GM21723 (cell line): ENCODE data around the gene NT5M.

Experiments
- ATAC-seq: cut with Tn5 transposase; IDR thresholded peaks from one replicate; pipeline ENCODE4 v1.9.1; 2021; ENCODE audit warnings: mild to moderate bottlenecking, moderate library complexity; ENCODE audit not compliant: unreplicated experiment

NT5M gene

DNA sequence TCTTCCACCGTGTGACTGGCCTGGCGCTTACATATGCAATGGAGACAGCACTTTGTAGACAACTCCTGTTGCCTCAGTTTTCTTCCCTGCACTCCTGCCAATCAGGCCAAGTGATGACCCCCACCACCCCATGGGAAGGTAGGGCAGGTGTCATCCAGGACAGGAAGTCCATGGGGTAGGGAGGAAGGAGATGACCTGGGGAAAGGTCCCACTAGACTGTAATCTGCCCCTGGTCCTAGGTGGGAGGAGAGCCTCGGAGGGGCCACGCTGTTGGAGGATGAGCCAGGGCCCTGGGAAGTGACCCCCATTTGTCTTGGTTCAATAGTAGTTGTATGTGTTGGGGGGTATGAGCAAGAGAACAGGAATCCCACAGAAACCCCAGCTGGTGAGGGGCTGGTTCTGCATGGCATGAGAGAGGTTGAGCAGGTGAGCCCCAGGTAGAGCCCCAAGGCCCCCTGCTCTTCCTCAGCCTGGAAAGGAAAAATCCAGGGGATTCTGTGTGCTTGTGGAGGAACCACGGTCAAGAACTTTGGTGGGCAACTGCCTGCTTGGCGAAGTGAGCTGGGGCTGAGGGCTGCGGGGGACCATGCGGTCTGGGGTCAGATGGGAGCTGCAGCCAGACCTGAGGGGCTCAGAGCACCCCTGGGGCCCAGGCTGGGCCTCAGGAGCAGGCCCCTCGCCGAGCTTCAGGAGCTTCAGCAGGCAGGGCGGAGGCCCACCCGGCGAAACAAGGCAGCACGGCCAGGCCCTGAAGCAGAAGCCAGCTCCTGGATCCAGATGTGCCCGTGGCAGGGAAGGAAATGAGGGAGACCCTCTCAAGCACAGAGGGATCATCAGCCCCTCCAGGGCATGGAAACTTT lies 50.7 kb downstream of the NT5M start:
- ATAC-seq, result no peak

DNA sequence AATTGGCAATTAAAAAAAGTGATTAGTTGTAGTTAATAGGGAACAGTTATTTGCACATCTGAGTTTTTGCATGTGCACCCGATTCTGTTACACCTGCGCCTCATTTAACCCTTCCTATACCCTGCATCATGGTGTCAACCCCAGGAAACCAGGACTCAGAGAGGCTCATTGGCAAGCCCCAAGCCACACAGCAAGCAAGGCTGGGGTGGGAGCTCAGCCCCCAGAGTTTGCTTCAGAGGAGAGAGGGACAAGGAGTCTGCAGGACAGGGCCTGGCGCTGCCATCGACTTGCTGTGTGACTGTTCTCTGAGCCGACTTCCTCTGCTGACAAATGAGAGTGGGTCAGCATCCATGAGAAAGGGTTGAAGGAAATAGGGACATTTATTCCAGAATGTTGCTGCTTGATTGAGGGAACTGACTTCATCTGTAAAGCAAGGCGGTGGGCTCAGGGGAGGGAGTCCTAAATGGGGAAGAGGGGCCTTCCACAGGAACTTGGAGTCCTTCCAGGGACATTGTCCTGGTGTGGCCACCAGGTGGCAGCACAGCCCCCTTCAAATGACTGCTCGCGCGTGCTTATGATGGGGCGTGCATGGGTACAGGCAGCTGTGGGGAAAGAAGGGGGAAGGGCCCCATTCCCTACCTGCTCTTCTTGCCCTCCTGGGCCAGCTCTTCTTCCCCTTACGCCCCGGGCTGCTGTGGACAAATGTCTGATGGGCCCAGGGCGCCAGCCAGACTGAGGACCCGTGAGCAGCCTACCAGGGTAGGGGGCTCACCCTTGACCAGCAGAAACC lies 51.6 kb downstream of the NT5M start:
- ATAC-seq, result no peak

DNA sequence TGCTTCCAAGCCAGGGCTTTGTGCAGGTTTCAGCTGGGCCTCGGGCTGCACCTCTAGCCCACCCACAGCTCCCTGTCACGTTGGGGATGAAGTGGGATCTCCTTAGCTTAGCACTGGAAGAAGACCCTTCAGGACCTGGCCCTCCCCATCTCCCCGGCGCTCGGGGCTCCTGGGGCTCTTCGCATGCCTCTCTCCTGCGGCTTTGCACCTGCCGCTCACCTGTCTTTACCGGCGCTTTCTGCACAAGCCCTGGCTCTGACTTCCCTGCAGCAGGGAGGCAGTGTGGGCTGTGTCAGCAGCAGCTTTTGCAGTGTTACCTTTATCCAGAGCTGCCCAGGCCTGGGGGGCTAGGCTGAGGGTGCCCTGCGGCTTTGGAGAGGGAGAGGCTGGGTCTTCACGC lies 52.3 kb downstream of the NT5M start:
- ATAC-seq, result no peak

DNA sequence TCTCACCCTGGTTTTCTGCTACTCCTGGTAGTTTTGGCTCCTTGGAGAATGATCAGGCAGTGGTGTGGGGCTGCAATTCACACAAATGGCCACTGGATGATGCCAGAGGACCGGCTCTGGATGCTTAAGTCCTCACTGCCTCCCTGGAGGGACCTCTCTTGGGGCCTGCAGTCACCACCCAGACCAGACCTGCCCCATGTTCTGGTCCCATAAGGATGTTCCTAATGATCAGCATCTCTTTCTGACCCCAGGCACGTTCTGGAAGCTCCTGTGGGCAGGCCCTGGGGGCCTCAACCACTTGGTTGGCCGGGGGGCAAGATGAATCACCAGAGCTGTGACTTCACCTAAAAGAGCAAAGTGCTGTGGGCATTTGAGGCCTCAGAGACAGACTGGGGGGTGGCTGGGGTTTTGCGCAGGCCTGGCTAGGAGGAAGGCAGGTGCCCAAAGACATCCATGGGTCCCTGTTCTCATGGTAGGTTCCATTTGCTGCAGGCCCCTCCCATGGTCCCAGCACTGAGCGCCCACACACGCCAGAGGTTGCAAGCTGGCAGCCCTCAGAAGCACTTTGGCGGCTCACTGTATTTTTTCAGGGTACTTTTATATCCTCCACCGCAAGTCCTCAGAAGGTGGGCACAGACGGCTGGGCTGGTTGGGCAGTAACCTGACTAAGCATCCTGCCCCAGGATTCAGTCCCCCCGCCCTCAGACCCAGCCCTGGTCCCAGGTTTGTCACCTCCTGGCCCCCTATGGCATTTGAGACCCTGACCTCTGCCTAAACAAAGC lies 53.2 kb downstream of the NT5M start:
- no peak for ATAC-seq

DNA sequence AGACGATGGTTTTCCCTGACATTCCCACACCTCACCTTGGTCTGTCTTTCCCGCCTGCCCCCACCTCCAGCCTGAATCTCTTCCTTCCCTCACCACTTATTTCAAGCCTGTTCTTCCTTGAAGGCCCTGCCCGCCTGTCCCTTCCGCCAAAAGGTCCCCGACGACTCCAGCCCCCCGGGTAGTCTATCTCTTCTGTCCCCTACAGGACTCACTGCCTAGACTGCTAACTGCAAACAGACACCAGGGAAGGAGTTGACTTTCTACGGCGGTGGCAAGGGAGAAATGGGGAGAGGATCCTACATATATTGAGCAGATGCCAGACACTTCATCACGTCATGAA lies 53.7 kb downstream of the NT5M start:
- no peak for ATAC-seq

DNA sequence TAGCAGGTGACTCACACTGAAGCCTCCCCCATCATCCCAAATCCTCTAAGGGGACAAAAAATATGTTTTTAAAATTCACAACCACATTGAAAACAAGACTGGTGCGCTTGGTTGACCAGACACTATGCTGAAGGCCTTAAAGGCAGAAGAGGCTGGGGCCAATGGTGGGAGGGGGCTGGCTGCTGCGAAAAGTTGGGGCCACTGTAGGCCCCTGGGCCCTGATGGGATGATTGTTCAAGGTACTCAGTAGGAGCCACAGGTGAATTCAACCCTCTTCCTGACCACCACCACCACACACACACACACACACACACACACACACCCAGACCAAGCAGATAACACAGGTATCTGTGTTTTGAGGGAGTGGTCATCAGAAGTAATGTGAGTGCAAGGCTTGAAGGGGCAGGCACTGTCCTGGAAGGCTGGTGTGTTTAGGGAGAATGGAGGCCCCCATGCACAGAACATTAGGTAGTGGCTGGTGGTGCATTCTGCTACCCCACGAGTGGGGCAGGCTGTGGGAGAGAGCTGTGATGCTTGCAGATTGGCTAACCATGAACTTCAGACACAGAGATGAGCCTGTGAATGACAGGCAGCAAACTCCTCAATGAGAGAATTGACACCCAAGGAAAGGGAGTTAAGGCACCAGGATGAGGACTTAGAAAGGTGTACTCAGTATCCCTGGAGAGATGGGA lies 55.0 kb downstream of the NT5M start:
- ATAC-seq, result no peak

DNA sequence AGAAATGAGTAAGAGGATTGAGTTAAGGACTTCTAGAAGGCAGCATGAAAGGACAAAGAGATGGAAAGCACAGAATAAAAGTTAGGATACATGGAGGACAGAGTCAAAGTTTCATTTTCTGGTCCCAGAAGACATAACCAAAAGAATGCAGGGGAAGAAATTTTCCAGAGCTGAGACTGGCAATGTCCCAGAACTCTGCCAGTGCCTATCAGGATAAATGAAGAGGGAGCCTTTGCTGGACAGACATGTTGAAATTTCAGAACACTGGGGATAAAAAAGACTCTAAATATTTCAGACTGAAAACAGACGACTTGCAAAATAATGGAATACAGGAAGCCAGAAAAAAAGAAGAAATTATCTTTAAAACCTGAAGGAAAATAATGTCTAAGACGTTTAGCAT lies 55.7 kb downstream of the NT5M start:
- no peak for ATAC-seq

DNA sequence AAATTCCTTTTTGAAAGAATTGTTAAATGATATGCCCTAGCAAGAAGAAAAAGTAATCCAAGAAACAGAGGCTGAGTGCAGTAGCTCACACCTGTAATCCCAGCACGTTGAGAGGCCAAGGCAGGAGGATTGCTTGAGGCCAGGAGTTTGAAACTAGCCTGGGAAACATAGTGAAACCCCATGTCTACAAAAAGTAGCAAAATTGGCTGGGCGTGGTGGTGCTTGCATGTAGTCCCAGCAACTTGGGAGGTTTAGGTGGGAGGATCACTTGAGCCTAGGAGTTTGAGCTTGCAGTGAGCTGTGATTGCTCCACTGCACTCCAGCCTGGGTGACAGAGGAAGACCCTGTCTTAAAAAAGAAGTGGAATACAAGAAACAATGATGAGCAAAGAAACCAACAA lies 56.1 kb downstream of the NT5M start:
- no peak for ATAC-seq

DNA sequence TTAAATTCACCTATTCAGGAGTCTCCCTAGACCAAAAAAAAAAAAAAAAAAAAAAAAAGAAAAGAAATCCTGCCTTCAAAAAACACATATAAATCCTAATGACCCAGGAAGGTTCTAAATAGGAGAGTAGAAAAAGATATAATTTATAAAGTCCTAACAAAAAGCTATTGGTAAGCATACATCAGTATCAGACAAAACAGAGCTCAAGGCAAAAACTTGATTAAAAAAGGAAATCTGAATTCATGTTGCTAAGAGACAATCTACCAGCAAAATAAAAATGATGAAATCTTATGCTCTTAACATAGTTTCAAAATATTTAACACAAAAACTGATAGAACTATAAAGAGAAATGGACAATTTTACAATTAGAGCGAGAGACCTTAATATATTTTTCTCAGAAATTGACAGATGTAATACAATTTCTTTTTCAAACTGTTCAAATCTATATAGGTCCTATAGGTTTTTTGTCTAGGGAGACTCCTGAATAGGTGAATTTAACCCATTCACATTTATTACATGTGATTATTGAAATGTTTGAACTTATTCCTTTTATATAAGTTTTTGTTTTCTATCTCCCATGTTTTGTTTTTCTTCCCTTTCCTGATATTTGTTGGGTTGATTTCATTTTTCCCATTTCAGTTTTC lies 57.0 kb downstream of the NT5M start:
- ATAC-seq, result no peak

DNA sequence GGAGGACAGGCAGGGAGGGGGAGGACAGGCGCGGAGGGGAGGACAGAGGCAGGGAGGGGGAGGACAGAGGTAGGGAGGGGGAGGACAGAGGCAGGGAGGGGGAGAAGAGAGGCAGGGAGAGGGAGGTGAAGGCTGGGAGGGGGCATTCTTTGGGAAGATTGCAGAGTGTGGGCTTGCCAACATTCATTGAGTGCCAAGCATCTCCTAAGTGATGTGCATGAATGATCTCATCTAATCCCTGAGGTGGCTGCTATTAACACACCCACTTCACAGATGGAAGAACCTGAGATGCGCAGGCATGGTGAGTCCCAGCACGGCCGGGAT lies 58.3 kb downstream of the NT5M start:
- no peak for ATAC-seq

DNA sequence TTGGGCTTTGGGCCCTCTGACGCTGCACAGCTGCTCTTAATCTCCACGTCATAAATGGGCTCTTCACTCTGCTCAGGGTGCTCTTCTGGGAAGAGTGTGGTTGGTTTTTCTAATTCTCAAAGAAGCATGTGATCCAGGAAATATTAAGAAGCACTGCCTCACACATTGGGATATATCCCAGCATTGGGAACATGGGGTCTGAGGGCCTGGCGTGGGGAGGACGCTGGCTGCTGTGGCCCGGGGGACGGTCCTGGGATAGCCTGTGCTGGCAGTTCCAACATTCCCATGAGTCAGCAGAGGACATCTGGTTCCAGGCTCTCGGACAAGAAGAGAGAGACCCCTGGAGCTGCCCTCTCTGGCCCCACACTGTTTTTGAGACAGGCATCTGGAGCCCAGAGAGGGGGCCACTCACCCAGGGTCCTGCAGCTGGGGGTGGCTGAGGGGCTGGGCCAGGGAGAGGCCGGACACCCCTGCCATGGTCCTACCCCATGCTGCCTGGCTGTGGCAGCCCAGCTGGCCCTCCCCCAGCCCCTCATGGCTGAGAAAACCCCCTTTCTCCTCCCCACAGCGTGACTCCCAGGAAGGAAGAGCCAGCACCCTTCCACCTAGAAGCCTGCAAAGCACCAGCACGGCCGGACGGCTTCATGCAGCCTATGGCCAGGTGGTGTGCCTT lies 58.8 kb downstream of the NT5M start:
- no peak for ATAC-seq

DNA sequence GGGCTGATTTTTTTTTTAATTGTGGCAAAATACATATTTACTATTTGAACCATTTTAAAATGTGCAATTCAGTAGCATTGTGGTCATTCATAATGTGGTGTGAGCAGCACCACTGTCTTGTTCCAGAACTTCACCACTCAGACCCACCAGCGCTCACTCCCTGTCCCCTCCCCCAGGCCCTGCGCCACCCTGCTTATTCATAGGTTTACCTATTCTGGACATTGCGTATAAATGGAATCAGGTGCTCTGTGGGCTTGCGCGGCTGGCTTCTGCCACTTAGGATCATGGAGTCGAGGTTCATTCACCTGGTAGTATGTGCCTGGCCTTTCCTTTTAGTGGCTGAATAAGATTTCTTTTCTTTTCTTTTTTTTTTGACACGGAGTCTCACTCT lies 59.4 kb downstream of the NT5M start:
- no peak for ATAC-seq

DNA sequence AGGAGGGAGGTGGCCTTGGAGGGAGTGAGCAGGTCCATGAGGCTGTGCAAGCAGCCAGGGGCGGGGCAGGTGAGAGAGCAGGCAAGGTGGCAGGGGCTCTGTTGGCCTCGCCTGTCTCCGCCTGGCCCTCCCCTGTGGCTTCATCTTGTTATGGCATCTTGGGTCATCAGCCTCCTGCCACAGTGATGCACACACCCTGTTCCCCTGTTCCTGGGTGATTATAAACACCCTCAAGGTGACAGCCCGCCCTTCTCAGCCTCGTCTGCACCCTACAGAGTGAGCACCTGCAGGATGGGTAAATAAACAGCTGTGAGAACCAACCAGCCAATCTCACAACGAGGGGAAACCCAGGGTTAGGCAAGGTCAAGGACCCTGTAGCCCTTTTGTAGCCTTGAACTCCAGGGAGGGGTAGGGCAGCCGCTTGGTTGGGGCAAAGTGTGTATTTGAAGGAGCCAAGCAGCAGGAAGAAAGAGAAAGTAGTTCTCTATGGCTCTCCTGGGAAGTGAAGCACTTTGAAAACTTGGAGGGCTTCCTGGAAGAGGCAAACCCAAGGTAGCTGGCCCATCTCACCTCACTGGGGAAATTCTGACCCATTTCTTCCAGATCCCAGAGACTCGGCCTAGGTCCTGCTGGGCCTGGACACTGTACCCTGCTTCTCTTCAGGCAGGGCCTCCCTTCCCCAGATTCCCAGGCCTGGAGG lies 60.6 kb downstream of the NT5M start:
- ATAC-seq, result no peak

DNA sequence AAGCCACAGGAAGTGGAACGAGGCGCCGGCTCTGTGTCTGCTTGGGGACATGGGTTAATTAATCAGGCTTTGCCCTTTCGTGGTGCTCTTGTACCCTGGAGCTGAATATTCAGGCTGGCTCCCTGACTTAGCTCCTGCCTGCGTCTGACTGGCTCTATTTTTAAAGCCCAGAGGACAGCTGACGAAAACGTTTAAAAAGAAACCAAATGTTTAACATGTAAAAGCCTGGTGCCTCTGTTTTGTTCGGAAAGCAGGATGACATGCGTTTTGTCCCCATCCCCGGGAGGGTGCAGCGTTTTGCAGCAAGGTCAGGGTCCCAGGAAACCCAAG lies 61.1 kb downstream of the NT5M start:
- ATAC-seq, result no peak

DNA sequence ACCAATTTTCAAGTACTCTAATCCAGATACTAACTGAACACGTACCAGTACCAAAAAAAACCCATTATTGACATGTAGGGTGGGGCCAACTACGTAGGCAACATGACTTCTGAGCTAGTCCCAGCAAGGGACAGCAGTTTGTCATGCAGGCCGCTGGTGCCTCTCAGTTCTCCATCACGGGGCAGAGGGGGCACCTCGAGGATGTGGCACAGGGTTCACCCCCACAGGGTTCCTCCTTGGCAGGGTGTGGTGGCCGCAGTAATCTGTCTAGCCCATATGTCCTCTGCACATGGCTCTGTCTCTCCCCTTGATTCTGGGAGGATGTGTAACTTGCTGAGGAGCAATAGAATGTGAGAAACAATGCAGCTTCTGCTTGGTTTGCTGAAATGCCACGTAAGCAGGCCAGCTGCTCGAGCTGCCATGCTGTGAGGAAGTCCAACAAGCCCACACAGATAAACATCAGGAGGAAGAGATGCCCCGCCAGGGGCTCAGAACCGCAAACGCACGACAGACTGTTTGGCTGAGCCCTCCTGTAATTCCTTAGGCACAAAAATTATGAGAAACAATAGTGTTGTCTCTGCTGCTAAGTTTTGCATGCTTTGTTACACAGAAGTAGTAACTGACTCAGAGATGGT lies 62.4 kb downstream of the NT5M start:
- no peak for ATAC-seq

DNA sequence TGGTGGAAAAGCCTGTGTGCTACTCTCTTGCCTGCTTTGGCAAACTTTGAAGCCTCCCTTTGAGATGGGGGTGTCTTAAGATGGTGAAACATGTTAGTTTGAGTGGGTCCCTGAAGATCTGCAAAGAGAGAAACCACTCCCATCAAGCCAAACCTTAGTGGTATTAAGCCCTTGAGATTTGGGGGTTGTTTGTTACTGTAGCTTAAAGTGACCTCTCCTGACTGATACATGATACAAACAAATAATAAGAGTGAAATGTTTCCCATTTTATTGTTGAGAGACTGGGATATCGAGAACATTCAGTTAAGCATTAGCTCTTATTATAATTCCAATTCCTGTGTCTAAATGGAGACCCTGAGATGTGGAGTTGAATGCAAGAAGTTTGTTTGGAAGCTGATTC lies 63.1 kb downstream of the NT5M start:
- ATAC-seq, result no peak

DNA sequence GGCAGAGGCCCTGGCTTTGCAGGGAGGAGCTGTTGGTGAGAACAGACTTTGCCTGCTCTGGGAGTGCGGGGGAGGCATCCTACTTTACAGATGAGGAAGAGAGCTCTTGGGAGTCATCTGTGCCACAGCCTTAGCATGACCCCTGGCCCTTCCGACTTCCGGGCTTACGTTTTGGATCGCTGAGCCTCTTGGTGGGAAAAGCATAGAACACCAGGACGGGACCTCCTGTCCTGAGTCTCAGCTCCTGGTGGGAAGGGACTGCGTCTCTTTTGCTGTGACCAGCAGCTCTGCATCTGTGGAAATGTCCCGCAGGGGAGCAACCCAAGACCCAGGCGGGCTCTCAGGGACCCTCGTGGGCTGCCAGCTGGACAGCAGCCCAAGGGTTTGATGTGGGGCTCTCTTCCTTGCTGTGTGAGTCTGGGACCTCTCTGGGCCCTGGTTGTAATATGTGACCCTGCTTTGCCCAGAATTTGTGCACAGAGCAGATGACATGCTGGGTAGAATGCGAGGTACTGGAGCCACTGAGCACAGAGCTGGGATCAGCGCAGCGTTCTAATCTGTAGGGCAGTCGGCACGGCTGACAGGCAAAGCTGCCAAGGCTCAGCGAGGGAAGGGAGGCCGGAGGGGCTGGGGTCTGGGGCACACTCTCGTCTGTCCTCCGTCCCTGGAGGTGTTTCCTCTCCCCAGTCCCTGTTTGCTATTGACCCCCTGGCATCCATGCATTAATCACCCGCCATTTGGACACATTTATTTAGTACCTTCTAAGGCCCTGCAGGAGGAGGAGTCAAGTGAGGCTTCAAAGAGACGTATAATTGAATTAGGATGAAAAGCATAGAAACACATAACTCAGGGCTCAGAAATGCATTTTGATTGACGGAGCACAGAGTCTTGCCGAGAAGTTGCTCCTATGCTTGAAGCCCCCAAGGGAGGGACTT lies 64.0 kb downstream of the NT5M start:
- ATAC-seq, result no peak

DNA sequence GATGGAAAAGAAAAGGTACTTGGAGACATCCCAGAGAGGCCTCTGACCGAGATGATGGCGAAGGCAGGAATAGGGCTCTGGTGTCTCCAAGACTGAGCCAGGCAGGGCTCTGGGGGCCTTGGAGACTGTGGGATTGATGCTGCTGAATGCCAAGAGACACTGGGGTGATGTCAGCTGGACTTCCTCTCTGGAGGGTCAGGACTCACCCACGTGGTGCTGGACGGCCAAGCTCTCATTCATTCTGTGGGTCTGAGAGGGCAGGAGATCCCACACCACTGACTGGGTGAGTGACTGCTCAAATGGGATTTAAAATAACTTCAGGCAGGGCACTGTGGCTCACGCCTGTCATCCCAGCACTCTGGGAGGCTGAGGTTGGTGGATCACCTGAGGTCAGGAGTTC lies 64.8 kb downstream of the NT5M start:
- ATAC-seq, result no peak
